GM10266 (cell line): ENCODE data around the gene APOD.

Experiments
- DNase-seq: peaks from one replicate; pipeline ENCODE4 v3.0.0; 2012; ENCODE audit errors: extremely low spot score
- CTCF ChIP-seq: IDR thresholded peaks from 2 replicates; pipeline ENCODE4 v1.5.1; 2012; ENCODE audit warnings: mild to moderate bottlenecking, low read depth; ENCODE audit not compliant: control insufficient read depth, insufficient read depth; ENCODE audit errors: missing control alignments

The APOD gene

DNA sequence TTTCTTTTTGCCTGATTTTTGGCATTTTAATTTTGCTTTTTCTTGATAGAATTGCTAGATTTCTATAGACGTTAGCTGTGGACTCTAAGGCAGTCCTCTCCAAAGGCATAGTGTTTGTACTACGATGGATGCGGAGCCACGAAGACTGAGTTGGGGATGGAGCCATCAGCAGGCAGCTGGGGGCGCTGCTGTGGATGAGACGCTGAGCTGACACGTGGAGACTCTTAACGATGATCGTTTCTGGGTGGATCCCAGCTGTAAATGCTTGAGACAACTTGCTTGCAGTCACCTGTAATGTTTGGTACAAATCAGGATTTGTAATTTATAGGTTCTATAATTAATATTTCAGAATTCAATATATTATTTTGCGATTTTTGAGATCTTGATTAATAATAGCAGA, 27.4 kb downstream of the APOD start:
- no peak for DNase-seq
- peak; percentile 51 for TF ChIP-seq CTCF

DNA sequence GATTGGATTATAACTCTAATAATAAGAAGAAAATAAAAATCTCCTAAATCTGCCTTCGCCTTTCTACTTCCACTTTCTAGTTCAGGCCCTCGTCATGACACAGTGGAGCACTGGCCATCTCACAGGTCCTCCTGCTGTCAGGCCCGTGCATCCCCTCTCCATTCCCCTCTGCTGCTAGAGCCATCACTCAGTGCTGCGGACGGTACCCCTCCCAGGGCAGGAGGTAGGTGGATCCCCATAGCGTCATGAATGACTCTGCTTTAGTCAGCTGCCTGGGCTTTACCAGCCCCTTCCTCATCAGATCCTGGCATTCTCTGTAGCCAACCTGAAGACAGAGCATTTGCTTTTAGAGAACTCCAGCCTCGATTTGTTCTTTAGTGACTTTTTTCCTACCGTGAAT, 28.6 kb downstream of the APOD start:
- DNase-seq = no peak

GRCh38 chr3:195554458-195554857, 29.3 kb downstream of the APOD start:
- no peak for TF ChIP-seq CTCF
- DNase-seq = no peak

More for the DNA sequence above, 28.6 kb downstream of the APOD start:
- no peak for TF ChIP-seq CTCF

GRCh38 chr3:195553268-195553667, 30.5 kb downstream of the APOD start:
- TF ChIP-seq CTCF = no peak
- no peak for DNase-seq

GRCh38 chr3:195551381-195551978, 32.3 kb downstream of the APOD start:
- TF ChIP-seq CTCF = no peak
- DNase-seq = no peak

DNA sequence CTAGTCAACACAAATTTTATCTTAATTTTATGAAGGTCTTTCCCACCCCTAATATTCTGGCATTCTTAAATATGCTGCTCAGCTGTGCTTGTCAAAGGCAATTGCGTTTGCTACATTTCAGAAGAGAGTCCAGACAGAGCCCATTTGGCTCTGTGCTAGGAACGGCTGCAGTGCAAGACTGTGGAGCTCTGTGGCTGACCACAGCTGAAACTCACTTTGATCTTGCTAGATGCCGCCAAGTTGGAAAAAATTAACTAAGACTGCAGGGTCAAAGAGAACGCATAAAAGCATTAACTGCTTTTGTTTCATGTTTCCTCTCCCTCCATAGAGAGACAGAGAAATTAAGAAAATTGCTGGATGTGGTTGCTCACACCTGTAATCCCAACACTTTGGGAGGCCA, 33.0 kb downstream of the APOD start:
- DNase-seq = no peak
- no peak for TF ChIP-seq CTCF

- DNase-seq = peak; percentile 68
- no peak for TF ChIP-seq CTCF
Observed at GRCh38 chr3:195549931-195550519, 33.7 kb downstream of the APOD start.
